NCI-H446 (cell line): ENCODE measurements around the gene VIL1.

ENCODE experiments used
- DNase-seq, 2 experiments: peaks; one replicate each; lab custom pipeline; 2025; lab: John Stamatoyannopoulos, UW

VIL1 gene

DNA sequence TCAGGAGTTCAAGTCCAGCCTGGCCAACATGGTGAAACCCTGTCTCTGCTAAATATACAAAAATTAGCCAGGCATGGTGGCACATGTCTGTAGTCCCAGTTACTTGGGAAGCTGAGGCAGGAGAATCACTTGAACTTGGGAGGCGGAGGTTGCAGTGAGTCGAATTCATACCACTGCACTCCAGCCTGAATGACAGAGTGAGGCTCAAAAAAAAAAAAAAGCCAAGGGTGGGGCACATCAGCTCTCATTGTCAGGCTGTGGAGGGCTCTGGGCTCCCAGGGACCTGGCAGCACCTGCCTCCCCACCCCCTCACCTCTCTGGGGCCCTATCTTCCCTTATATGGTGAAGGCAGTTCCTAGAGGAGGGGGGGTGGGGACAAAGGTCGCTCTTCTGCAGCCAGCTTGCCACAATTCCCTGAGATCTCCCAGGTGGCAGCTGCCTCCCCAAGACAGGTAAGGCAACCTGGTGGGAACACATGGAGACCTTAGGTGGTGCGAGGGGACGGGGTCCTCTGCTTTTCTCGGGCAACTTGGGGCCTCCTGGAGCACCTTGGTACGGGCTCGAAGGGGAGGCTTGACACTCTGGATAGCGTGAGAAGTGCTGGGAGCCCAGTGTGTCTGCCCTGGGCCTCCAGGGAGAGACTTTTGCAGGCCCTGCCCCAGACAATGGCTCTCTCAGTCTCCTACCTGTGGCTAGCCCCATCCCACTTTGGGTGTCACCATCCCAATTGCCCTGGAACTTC, at the start of gene VIL1:
VIL1 (plus strand) TSS at position 407 of the 742 bp plus-strand sequence. CDS start 4,656 bp downstream, outside the sequence.
- DNase-seq = no peak

DNA sequence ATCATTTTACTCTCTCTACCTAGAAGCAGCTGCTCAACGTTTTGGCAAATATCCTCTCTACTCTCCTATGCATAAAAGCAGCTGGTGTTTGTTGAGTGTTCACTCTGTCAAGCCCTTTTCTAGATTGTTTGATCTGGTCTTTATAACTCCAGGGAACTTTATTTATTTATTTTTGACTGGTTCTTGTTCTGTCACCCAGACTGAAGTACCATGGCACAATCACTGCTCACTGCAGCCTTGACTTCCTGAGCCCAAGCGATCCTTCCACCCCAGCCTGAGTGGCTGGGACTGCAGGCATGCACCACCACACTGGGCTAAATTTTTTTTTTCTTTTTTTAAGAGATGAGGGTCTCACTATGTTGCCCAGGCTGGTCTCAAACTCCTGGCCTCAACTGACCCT, 49.6 kb upstream of the VIL1 start:
- no peak for DNase-seq

DNA sequence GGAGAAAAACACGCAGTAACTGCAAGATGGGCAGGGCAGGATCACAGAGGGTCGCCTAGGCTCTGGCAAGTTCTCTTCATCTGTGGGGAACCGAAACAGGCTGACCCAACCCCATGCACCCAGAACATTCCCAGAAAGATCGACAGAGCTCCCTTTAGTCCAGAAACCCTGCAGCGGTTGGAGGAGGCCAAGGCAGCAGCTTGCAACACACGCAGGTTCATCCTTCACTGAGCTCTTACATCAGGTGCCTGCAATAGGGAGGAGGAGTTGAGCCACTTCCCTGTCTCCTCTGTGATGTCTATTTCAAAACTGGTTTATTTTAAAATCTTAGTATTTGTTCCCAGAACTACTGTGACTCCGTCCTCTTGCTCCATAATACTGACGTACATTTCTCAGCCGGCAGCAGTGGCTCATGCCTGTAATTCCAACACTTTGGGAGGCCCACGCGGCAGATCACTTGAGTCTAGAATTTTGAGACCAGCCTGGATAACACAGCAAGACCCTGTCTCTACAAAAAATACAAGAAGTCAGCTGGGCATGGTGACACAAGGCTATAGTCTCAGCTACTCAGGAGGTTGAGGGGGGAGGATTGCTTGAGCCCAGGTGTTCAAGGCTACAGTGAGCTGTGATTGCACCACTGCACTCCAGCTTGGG, 48.4 kb upstream of the VIL1 start:
- DNase-seq = no peak

DNA sequence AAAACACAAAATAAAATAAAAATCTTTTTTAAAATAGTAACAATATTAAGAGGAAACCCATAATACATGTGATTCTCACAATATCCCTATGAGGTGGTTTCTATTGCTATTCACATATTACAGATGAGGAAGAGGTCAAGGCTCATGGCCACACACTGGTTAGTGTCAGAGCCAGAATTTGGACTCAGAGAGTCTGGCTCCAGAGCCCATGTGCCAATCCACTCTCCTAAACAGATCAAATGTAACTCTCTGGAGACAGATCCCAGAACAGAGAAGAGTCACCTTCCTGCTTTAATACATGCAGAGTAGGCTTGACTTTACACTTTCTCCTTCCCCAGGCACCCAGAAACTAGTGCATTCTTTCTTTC, 47.0 kb upstream of the VIL1 start:
- no peak for DNase-seq

DNA sequence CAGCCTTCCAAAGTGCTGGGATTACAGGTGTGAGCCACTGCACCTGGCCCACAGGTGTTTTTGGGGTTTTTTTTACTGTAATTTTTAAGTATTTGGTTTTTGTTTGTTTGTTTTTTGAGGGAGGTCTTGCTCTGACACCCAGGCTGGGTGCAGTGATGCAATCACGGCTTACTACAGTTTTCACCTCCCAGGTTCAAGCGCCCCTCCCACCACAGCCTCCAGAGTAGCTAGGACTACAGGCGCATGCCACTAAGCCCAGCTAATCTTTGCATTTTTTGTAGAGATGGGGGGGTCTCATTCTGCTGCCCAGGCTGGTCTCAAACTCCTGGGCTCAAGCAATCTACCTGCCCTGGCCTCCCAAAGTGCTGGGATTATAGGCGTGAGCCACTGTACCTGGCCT, 44.1 kb upstream of the VIL1 start:
- no peak for DNase-seq

DNA sequence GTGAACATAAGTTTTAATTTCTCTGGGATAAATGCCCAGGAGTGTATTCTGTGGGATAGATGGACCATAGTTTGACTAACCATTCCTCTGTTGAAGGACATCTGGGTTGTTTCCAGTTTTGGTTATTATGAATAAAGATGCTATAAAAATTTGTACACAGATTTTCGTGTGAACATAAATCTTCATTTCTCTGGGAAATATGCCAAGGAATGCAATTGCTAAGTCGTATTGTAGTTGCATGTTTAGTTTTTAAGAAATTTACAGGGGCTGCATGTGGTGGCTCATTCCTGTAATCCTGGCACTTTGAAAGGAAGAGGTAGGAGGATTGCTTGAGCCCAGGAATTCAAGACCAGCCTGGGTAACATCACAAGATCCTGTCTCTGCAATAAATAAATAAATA, 43.7 kb upstream of the VIL1 start:
- DNase-seq = peak in 1 of 2 experiments; percentile 29

DNA sequence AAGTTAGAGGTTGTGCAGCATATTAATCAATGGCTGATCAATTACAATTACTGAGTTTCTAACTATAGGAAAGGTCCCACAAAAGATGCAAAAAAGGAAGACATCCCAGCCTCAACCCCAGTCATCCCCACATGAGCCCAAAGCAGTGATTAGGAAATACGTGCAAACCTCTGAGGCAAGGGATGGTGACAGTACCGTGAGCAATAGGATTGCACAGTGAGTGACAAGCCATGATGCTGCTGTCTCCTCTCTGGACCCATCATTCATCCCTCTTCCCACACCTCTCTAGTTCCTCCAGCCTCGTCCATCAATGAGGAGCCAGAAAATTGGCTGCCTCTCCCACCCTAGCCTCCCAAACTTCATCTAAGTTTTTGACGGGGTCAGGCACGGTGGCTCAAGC, 40.9 kb upstream of the VIL1 start:
- DNase-seq = no peak

DNA sequence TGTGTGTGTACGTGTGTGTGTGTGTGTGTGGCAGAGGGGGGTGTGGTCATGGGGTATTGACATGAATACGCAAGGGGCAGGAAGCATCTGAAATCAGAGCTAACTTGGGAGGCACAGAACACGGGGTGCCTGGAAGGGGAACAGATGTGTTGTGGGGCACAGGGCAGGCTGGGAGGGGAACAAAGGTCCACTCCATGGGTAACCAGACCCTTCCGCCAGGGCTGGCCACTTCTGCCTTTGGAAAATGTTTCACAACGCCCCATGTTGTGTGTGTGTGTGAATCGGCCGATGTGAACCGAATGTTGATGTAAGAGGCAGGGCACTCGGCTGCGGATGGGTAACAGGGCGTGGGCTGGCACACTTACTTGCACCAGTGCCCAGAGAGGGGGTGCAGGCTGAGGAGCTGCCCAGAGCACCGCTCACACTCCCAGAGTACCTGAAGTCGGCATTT, 37.0 kb upstream of the VIL1 start, which contains the start of gene SLC11A1:
SLC11A1 (plus strand) TSS at position 358 of the 451 bp plus-strand sequence. CDS start 96 bp downstream, outside the sequence.
- no peak for DNase-seq

DNA sequence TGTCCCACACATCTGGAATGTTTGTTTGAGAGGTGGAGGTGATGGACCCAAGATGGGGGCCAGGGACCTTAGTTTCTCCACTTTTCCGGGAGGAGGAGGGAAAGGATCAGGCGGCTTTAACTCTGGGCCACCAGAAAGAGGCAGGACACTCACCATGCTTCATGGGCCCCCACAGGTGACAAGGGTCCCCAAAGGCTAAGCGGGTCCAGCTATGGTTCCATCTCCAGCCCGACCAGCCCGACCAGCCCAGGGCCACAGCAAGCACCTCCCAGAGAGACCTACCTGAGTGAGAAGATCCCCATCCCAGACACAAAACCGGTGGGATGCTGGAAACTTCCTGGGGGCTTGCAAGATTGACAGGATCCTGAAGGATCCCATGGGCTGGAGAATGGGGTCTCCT, 36.1 kb upstream of the VIL1 start:
- no peak for DNase-seq

DNA sequence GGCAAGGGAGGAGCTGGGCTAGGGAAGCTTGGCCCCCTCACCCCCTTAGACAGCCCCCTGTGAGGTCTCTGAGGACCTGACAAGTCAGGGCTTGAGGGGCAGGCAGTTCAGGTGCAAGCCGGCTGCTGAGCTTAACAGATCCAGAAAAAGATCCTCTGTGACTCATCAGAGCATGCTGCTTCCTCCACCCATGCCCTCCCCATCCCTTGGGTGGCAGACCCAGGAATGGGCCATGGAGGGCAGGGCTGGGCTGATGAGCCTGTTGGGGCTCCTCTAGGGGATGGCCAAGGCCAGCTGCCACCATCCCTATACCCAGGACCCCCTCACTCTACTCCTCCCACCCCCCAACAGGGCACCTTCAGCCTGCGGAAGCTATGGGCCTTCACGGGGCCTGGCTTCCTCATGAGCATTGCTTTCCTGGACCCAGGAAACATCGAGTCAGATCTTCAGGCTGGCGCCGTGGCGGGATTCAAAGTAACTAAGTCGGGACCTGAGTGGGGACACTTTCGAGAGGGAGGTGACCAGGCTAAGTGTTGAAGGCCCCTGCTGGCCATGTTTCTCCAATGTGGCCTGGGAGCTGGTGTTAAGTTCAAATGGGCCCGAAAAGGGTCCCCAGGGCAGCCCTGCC, 34.9 kb upstream of the VIL1 start:
- no peak for DNase-seq

DNA sequence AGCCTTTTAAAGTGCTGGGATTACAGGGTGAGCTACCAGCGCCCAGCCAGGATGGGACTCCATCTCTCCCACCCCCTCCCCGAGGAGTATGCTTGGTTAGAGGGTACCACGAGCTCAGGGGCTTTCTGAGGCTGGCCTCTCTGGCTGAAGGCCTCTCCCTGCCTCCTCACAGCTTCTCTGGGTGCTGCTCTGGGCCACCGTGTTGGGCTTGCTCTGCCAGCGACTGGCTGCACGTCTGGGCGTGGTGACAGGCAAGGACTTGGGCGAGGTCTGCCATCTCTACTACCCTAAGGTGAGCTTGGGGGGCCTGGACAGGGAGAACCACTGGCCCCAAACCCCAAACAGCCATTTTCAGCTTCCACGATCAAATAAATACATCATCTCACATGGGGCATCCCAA, 33.9 kb upstream of the VIL1 start:
- no peak for DNase-seq

DNA sequence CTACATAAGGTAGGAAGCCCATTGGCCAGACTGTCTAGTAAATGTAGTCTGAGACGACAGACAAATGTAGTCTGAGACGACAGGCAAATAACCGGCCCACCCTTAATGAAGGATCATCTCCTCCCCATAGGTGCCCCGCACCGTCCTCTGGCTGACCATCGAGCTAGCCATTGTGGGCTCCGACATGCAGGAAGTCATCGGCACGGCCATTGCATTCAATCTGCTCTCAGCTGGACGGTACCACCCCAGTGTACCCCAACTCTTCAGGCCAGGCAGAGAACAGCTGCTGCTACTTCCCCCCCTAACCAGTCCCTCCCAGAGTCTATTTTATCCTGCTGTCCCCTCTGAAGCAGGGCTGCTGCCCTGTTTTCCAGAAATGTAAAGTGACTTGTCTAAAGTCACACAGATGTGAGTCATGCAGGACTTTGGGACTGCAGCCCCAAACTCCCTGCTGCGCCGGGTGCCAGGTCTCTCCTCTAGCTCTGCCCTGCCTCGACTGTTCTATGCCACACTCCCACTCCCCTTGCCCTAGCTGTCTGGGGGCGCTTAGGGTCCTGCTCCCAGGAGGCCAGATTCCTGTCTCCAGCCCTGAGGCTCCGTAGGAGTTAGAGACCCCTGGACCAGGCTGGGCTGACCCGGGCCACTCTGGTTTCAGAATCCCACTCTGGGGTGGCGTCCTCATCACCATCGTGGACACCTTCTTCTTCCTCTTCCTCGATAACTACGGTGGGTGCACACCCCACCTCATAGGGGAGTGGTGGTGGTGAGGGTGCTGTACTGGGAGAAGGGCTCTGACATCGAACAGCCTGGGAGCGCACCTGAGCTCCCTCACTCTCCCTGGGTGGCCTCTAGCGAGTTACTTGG, 32.2 kb upstream of the VIL1 start:
- DNase-seq = no peak

DNA sequence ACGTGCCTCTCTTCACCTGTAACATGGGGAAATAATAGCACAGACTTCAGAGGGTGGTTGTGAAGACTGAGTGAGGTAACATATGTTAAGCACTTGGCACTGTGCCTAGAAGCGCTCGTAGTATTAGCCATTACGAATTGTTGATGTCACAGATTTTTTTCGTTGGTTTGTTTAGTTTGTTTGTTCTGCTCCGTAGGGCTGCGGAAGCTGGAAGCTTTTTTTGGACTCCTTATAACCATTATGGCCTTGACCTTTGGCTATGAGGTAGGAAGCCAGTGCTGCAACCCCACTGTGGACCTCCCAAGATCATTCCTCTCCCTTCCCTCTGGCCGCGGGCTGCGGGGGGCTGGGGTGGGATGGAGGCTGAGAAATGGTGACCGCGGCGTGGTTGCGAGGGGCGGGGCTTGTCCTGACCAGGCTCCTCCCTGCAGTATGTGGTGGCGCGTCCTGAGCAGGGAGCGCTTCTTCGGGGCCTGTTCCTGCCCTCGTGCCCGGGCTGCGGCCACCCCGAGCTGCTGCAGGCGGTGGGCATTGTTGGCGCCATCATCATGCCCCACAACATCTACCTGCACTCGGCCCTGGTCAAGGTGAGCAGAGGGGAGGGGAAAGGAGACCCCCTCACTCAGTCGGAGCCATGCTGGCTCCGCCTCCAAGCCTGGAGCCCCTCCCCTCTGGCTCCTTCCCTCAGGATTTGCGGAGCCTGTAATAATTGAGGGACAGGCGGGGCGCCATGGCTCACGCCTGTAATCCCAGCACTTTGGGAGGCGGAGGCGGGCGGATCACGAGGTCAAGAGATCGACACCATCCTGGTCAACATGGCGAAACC, 31.3 kb upstream of the VIL1 start:
- DNase-seq = peak in 1 of 2 experiments; percentile 40

DNA sequence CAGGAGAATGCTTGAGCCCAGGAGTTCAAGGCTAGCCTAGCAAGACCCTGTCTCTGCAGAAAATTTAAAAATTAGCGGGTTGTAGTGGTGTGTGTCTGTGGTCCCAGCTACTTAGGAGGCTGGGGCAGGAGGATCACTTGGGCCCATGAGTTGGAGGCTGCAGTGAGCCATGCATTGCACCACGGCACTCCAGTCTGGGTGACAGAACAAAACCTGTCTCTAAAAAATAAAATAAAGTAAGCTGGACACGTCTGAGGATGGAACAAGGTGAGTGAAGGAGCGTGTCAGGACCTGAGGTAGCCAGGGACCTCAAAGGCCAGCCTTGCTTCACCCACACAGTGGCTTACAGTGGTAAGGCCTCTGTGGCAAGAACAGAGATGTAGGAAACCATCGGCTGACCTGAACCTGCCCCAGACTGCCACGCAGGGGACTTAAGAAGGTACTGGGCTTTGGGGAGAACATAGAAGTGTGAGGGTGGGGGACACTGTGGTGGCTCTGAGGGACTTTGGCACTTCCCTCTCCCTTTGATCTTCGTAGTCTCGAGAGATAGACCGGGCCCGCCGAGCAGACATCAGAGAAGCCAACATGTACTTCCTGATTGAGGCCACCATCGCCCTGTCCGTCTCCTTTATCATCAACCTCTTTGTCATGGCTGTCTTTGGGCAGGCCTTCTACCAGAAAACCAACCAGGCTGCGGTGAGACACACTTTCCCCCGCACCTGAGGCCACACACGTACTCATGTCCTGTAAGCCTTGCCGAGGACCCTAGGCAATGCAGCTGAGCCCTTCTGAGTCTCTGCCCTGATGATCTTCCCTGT, 29.4 kb upstream of the VIL1 start:
- DNase-seq = no peak

DNA sequence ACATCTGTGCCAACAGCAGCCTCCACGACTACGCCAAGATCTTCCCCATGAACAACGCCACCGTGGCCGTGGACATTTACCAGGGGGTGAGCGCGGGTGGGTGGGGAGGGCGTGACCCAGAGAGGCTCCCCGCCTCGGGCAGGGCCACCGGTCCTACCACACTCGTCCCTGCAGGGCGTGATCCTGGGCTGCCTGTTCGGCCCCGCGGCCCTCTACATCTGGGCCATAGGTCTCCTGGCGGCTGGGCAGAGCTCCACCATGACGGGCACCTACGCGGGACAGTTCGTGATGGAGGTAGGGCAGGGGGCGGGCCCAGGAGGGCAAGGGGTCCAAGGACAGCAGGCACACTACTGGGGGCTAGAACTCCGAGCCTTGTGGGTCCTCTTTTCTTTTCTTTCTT, 27.7 kb upstream of the VIL1 start:
- no peak for DNase-seq

DNA sequence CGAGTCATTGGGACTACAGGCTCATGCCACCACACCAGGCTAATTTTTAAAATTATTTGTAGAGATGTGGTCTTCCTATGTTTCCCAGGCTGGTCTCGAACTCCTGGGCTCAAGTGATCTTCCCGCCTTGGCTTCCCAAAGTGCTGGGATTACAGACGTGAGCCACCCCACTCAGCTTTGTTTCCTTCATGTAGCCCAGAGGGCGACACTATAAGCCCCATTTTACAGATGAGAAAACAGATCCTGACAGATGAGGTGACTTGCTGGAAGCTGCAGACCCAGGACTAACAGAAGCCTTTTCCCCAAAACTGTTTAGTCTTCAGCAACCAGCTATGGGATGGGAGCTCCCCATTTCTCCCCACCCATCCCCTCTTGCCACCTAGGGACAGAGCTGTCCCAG, 26.5 kb upstream of the VIL1 start:
- no peak for DNase-seq

DNA sequence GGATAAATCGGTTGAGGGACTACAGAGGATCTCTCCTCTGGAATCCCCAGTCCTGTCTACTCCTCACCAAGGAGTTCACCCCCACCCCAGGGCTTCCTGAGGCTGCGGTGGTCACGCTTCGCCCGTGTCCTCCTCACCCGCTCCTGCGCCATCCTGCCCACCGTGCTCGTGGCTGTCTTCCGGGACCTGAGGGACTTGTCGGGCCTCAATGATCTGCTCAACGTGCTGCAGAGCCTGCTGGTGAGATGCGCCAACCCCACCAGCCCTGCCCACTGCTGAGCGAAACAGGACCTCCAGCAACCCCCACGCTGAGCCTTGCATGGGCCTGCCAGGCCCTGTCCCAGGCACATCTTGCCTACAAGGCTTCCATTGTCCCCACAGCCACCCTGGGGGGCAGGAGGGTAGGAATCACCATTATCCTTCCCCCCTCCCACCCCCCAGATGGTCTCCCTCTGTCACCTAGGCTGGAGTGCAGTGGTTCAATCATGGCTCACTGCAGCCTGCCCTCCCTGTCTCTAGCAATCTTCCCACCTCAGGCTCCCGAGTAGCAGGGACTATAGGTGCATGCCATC, 25.9 kb upstream of the VIL1 start:
- DNase-seq = no peak

DNA sequence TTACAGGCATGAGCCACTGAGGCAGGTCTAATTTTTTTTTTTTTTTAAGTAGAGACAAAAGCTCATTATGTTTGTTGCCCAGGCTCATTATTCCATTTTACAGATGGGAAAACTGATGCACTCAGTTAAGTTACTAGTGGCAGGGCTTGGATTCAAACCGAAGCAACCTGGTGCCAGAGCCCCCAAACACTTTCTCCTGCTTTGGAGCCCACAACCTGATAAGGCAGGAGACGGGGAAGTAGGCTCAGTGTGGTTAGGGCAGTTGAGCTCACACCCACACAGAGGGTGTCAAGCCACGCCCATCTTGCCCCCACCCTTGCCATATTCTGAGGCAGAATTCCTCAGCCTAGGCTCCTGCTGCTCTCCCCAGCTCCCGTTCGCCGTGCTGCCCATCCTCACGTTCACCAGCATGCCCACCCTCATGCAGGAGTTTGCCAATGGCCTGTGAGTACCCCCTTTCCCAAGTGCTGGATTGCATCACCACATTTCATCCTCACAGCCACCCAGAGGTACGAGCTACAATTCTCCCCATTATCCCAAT, 25.1 kb upstream of the VIL1 start:
- no peak for DNase-seq

DNA sequence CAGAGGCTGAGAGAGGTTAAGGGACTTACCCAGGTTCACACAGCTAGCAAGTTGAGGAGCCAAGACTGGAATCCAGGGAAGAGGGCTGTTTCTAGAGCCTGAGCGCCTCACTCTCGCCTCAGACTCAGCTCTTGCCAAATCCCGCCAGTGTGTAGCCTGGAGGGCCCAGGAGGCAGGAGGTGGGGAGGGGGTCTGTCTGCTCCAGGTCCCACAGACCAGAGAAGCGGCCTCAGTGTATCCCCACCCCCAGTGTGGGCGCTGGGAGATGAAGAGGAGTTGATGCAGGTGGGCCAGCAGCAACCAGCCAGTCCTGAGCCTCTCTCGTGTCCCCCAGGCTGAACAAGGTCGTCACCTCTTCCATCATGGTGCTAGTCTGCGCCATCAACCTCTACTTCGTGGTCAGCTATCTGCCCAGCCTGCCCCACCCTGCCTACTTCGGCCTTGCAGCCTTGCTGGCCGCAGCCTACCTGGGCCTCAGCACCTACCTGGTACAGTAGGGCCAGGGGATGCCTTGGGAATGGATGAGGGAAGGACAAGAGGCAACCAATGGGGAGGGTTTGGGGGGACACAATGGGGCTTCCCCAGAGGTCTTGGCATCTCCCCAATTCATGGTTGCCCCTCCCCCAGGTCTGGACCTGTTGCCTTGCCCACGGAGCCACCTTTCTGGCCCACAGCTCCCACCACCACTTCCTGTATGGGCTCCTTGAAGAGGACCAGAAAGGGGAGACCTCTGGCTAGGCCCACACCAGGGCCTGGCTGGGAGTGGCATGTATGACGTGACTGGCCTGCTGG, 24.4 kb upstream of the VIL1 start:
- DNase-seq = no peak
